Measurements from ENCODE around the gene SOCS4.
"Not testable (repeated sequence)": the region's sequence is repeated elsewhere in the genome, so short reads cannot be mapped to it uniquely, and the experiment has no call there.

The SOCS4 gene

DNA sequence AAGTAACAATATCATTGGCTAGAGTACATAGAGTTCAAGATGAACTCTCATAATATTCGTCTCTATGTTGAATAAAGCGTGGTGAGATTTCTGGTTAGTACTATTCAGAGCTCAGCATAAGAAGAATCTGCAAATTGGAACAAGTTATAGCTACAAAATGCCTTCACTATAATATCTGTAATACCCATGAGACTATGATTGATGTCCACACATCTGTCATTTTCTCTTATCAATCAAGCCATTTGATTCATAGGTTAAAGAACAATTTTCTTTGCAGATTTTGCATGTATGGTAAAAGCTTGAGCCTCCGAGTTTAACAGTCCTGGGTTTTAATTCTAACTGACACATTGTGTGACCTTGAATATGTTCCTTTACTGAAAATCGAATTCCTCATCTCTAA lies 1.4 kb downstream of the SOCS4 start:
- Histone ChIP-seq H3K9ac (ENCODE audit: low read length) (no peak overlapping the region), H3K36me3 (ENCODE audit: control insufficient read depth, insufficient read depth, low read length) (no peaks in the 10 kb centered on the region), H3K27me3 (ENCODE audit: control insufficient read depth, insufficient read depth, low read length) (no peaks in the 10 kb centered on the region), H3K9me3 (ENCODE audit: control insufficient read depth, low read length) (no peaks in the 10 kb centered on the region), H3K4me1 (ENCODE audit: control insufficient read depth, insufficient read depth, low read length) (peaks cover 16% of the 10 kb centered on the region), H3K4me3 (ENCODE audit: low read length) (no peak overlapping the region)

DNA sequence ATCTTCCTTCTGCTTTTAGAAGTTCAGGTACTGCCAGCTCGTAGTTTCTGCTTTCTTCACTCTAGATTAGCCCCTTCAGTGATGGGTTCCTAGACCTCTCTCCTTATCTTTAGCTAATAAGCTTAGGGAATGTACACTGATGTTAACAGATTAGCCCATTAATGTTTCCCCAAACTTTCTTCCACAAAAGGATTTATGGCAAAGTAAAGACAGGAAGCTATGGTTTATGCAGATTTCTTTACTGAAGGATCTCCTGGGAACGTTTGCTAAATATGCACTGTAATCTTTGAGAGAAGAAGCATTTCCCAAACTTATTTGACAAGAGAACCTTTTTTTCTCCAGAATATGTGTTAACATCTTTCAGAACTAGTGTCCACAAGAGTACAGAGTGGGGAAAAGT lies 4.2 kb downstream of the SOCS4 start:
- no peaks in the 10 kb centered on the region for H3K27me3 ChIP-seq (ENCODE audit: control insufficient read depth, insufficient read depth, low read length)
- H3K4me1 ChIP-seq (ENCODE audit: control insufficient read depth, insufficient read depth, low read length) = peaks cover 13% of the 10 kb centered on the region
- H3K9me3 ChIP-seq (ENCODE audit: control insufficient read depth, low read length) = no peaks in the 10 kb centered on the region
- no peaks in the 10 kb centered on the region for H3K36me3 ChIP-seq (ENCODE audit: control insufficient read depth, insufficient read depth, low read length)
- no peak overlapping the region for H3K9ac ChIP-seq (ENCODE audit: low read length)
- H3K4me3 ChIP-seq (ENCODE audit: low read length) = no peak overlapping the region

DNA sequence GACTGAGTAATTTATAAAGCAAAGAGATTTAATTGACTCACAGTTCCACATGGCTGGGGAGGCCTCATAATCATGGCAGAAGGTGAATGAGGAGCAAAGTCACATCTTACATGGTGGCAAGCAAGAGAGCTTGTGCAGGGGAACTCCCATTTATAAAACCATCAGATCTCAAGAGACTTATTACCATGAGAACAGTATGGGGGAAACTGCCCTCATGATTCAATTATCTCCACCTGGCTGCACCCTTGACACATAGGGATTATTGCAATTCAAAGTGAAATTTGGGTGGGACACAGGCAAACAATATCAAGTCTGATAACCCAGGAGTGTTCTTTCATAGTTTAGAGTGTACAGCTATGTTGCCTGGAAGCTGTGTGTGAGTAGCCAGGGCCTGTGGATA lies 11.0 kb downstream of the SOCS4 start:
- not testable (repeated sequence) for H3K36me3 ChIP-seq (ENCODE audit: control insufficient read depth, insufficient read depth, low read length); H3K9me3 ChIP-seq (ENCODE audit: control insufficient read depth, low read length); H3K9ac ChIP-seq (ENCODE audit: low read length); H3K27me3 ChIP-seq (ENCODE audit: control insufficient read depth, insufficient read depth, low read length); H3K4me3 ChIP-seq (ENCODE audit: low read length)
- peaks cover 12% of the 10 kb centered on the region for H3K4me1 ChIP-seq (ENCODE audit: control insufficient read depth, insufficient read depth, low read length)

DNA sequence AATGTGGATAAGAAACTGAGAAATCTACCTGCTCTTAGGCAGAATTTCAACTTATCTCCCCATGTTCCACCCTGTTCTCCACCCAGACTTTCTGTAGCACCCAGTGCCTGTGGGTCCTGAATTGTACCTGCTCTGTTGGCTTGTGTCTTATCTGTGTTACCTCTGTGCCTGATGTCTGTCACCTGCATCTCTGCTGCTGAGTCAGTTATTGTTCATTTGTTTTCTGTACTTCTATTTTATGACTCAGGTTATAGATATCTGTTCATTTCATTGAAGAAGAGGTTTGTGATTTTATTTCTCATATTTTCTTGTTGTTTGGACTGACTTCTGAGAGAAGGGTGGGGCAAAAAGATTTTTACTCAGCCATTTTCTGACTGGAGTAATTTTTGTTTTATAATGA lies 11.7 kb downstream of the SOCS4 start:
- no peaks in the 10 kb centered on the region for H3K27me3 ChIP-seq (ENCODE audit: control insufficient read depth, insufficient read depth, low read length)
- no peak overlapping the region for H3K9ac ChIP-seq (ENCODE audit: low read length)
- peaks cover 12% of the 10 kb centered on the region for H3K4me1 ChIP-seq (ENCODE audit: control insufficient read depth, insufficient read depth, low read length)
- H3K9me3 ChIP-seq (ENCODE audit: control insufficient read depth, low read length) = no peaks in the 10 kb centered on the region
- no peak overlapping the region for H3K4me3 ChIP-seq (ENCODE audit: low read length)
- H3K36me3 ChIP-seq (ENCODE audit: control insufficient read depth, insufficient read depth, low read length) = no peaks in the 10 kb centered on the region

DNA sequence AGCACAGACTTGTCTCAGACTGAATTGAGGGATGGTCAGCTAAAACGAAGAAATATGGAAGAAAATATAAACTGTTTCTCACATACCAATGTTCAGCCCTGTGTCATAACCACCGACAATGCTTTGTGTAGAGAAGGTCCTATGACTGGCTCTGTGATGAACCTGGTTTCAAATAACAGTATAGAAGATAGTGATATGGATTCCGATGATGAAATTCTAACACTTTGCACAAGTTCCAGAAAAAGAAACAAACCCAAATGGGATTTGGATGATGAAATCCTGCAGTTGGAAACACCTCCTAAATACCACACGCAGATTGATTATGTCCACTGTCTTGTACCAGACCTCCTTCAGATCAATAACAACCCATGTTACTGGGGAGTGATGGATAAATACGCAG lies 16.5 kb downstream of the SOCS4 start:
- peaks cover 6% of the 10 kb centered on the region for H3K4me1 ChIP-seq (ENCODE audit: control insufficient read depth, insufficient read depth, low read length)
- H3K36me3 ChIP-seq (ENCODE audit: control insufficient read depth, insufficient read depth, low read length) = no peaks in the 10 kb centered on the region
- no peaks in the 10 kb centered on the region for H3K9me3 ChIP-seq (ENCODE audit: control insufficient read depth, low read length)
- no peaks in the 10 kb centered on the region for H3K27me3 ChIP-seq (ENCODE audit: control insufficient read depth, insufficient read depth, low read length)
- H3K4me3 ChIP-seq (ENCODE audit: low read length) = no peak overlapping the region
- no peak overlapping the region for H3K9ac ChIP-seq (ENCODE audit: low read length)

DNA sequence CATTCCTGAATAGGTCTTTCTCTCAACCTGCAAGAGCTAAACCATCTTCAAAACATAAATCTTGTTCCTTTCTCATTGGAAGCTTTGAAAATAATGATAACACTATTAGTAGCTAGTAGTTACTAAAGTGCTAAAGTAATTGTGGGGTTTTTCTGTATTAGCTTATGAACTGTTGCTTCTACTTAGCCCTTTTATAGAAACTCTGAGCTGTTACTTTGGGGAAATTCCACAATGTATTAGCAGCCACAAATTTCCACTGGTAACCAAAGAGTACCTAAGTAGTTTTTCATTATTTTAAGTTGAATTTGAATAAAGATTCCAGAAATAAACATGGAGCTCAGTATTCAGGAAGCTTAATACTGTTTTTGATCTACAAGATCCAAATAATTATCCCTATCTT lies 18.1 kb downstream of the SOCS4 start:
- H3K4me1 ChIP-seq (ENCODE audit: control insufficient read depth, insufficient read depth, low read length) = no peaks in the 10 kb centered on the region
- H3K9me3 ChIP-seq (ENCODE audit: control insufficient read depth, low read length) = no peaks in the 10 kb centered on the region
- H3K36me3 ChIP-seq (ENCODE audit: control insufficient read depth, insufficient read depth, low read length) = no peaks in the 10 kb centered on the region
- H3K9ac ChIP-seq (ENCODE audit: low read length) = no peak overlapping the region
- no peak overlapping the region for H3K4me3 ChIP-seq (ENCODE audit: low read length)
- H3K27me3 ChIP-seq (ENCODE audit: control insufficient read depth, insufficient read depth, low read length) = no peaks in the 10 kb centered on the region

DNA sequence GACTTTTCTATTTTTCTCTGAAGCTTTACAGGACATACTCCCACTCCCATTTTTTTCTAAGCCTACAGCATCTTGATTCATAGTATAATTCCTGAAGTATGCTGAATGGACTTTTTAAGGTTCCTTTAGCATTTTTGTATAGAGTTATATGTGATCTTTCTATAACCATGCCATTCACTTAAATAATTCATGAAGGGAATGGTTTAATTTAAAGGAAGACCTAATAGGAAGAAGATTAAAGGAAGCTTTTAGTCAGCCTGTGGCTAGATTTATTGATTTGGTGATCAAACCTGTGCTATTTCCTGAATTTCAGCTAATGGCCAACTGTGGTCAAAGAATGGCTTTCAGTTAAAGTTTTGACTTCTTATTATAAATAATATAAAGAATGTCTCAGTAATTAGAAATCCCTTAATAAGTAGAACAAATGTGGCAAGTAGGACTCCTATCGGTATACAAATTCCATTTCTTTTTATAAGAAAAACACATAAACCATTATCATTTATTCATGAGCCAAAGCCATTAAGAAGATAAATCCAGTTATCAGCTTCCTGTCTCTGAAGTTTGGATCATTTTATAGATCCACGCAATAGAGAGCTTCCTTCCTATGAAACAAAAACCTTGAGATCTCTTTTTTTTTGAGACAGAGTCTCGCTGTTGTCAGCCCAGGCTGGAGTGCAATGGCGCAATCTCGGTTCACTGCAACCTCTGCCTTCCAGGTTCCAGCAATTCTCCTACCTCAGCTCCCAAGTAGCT lies 20.4 kb downstream of the SOCS4 start:
- H3K9ac ChIP-seq (ENCODE audit: low read length) = no peak overlapping the region
- H3K9me3 ChIP-seq (ENCODE audit: control insufficient read depth, low read length) = no peaks in the 10 kb centered on the region
- H3K4me3 ChIP-seq (ENCODE audit: low read length) = no peak overlapping the region
- H3K4me1 ChIP-seq (ENCODE audit: control insufficient read depth, insufficient read depth, low read length) = peaks cover 3% of the 10 kb centered on the region
- no peaks in the 10 kb centered on the region for H3K27me3 ChIP-seq (ENCODE audit: control insufficient read depth, insufficient read depth, low read length)
- H3K36me3 ChIP-seq (ENCODE audit: control insufficient read depth, insufficient read depth, low read length) = no peaks in the 10 kb centered on the region

DNA sequence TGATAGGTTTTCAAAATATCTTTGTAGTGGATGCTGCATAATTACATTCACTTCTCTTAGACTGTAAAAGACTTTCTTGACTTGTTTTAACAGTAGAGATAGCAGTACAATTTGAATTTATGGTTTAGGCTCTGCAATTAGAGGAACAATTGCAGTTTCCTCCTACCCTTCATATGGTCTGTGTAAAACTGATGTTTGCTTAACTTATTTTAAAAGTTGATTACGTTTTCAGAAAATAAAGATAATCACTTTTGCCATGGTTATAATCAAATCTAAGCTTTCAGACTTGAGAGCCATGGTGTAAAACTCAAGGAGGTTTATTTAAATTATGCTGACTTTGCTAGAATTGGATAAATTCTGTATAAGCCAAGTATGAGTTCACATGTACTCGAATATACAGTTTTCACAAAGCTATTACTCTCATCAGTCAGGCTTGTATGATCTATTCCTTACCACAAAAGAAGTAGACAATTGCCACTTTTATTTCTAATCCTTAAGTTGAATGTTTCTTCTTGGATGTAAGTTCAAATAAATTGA lies 21.9 kb downstream of the SOCS4 start:
- Histone ChIP-seq H3K9me3 (ENCODE audit: control insufficient read depth, low read length) (no peaks in the 10 kb centered on the region), H3K27me3 (ENCODE audit: control insufficient read depth, insufficient read depth, low read length) (no peaks in the 10 kb centered on the region), H3K9ac (ENCODE audit: low read length) (no peak overlapping the region), H3K4me1 (ENCODE audit: control insufficient read depth, insufficient read depth, low read length) (peaks cover 16% of the 10 kb centered on the region), H3K36me3 (ENCODE audit: control insufficient read depth, insufficient read depth, low read length) (no peaks in the 10 kb centered on the region), H3K4me3 (ENCODE audit: low read length) (no peak overlapping the region)

DNA sequence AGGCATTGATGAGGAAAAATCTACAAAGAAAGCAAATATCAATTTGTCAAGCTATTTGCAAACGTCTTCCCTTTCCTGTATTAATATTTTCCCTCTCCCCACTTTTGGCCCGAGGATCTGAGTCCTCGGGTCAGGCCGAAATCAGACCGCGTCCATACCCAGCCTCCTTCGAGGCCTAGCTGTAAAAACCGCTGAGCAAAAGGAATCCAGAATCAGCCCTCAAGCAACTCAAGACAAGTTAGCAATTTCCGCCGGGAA lies 24.1 kb downstream of the SOCS4 start:
- Histone ChIP-seq H3K4me1 (ENCODE audit: control insufficient read depth, insufficient read depth, low read length) (peaks cover 16% of the 10 kb centered on the region), H3K9ac (ENCODE audit: low read length) (peak overlapping the region; percentile 100), H3K4me3 (ENCODE audit: low read length) (peak overlapping the region; percentile 85)

DNA sequence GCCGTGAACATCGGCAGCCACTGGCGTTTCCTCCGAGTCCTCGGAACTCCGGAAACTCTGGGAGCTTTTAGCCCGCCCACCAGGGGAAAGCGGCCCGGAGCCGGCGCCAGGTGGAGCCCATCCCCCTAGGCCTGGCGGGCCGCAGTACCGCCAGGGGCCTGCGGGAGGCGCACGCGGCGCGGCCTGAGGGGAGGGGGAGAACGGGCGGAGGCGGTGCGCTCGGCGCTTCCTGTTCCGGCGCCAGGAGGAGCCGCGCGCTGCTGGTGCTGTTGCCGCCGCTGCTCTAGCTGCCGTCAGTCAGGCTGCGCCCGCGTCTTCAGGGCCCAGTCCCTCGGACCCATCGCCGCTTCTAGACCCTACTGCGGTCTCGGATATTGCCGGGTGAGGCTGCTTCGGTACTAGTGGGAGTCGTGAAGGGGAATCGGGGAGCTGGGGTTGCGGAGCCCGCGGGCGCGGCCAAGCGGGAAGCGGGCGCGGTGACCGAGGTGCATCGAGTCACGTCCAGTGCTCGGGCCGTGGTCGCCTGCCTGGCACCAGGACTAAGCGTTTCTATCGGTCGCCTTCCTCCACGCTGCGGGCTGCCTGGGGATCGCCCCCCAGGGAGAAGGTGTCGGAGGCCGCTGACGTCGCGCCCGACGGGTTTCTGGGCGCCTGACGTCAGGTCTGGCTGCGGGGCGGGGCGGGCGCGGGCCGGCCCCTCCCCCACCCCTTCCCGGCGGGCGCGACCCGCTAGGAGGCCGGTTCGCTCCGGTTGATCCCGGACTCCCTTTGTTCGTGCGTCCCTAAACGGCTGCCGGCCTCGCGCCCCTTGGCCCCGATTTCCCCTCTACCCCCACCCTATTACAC lies 24.6 kb downstream of the SOCS4 start, which contains the start of gene MAPK1IP1L:
MAPK1IP1L (plus strand) TSS at position 225 of the 846 bp plus-strand sequence. CDS start 10,037 bp downstream, outside the sequence.
- H3K27me3 ChIP-seq (ENCODE audit: control insufficient read depth, insufficient read depth, low read length) = no peaks in the 10 kb centered on the region
- H3K9me3 ChIP-seq (ENCODE audit: control insufficient read depth, low read length) = no peaks in the 10 kb centered on the region
- peaks cover 16% of the 10 kb centered on the region for H3K4me1 ChIP-seq (ENCODE audit: control insufficient read depth, insufficient read depth, low read length)
- peak within 1 kb of the TSS; percentile 85 for H3K4me3 ChIP-seq (ENCODE audit: low read length)
- peak within 1 kb of the TSS; percentile 100 for H3K9ac ChIP-seq (ENCODE audit: low read length)
- H3K36me3 ChIP-seq (ENCODE audit: control insufficient read depth, insufficient read depth, low read length) = no peaks in the 10 kb centered on the region

More for the DNA sequence above, 24.1 kb downstream of the SOCS4 start:
- Histone ChIP-seq H3K27me3 (ENCODE audit: control insufficient read depth, insufficient read depth, low read length) (no peaks in the 10 kb centered on the region), H3K9me3 (ENCODE audit: control insufficient read depth, low read length) (no peaks in the 10 kb centered on the region), H3K36me3 (ENCODE audit: control insufficient read depth, insufficient read depth, low read length) (no peaks in the 10 kb centered on the region)

DNA sequence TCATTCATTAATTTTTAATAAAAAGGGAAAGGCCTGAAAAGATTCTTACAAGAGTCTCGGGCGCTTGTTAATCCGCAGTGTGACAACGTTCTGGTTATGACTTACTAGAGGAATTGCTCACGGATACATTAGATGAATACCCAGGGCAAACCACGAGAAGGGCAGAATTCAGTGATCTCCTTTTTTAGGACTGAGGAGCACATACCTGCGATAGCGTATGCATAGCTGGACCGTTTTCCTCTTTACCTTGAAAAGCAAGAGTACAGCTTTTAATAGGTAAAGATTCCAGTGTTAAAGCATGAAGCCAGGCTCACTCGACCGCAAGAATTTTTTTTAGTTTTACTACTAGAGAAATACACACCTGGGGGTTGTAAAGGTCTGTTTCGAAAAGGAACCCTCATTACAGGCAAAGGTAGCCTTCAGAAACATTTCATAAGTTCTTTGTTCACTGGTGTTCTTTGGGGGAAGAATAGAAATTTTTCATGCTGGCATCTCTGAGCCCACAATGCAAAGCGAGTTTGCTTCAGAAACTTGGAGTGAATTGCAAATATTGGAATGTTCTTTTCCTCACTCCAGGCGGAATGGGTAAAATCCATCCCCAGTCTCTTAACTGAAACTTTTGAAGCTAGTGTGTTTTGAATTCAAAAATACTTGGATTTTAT lies 25.4 kb downstream of the SOCS4 start:
- Histone ChIP-seq H3K4me1 (ENCODE audit: control insufficient read depth, insufficient read depth, low read length) (peaks cover 16% of the 10 kb centered on the region), H3K9ac (ENCODE audit: low read length) (peak overlapping the region; percentile 100), H3K36me3 (ENCODE audit: control insufficient read depth, insufficient read depth, low read length) (no peaks in the 10 kb centered on the region), H3K4me3 (ENCODE audit: low read length) (peak overlapping the region; percentile 85), H3K27me3 (ENCODE audit: control insufficient read depth, insufficient read depth, low read length) (no peaks in the 10 kb centered on the region), H3K9me3 (ENCODE audit: control insufficient read depth, low read length) (no peaks in the 10 kb centered on the region)

DNA sequence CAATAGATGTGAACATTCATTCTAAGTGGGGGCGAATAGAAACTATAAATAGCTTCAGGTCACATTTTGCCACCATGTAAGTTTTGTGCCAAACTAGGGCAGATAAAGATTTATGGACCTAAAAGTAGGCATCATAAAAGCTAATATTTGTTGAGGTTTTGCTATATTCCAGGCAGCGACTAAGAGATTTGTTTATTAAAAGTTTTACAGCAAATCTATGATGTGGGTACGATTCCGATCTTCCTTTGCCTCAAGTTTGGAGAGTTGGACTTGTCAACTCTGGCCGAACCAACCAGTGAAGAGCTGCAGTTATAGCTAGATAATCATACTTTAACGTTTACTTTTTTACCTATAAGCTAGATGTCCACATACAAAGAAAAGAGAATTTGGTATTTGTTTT lies 26.0 kb downstream of the SOCS4 start:
- peak overlapping the region; percentile 100 for H3K9ac ChIP-seq (ENCODE audit: low read length)
- H3K4me1 ChIP-seq (ENCODE audit: control insufficient read depth, insufficient read depth, low read length) = peaks cover 16% of the 10 kb centered on the region
- no peaks in the 10 kb centered on the region for H3K36me3 ChIP-seq (ENCODE audit: control insufficient read depth, insufficient read depth, low read length)
- no peak overlapping the region for H3K4me3 ChIP-seq (ENCODE audit: low read length)
- no peaks in the 10 kb centered on the region for H3K27me3 ChIP-seq (ENCODE audit: control insufficient read depth, insufficient read depth, low read length)
- no peaks in the 10 kb centered on the region for H3K9me3 ChIP-seq (ENCODE audit: control insufficient read depth, low read length)

Measured in mucosa of stomach (tissue), 1 donor.